BE2C (cell line): Measurements from ENCODE around the gene PGM5.

Source experiments
- DNase-seq: peaks from one replicate; pipeline ENCODE4 v3.0.0-alpha.2; 2020
- H3K27me3 ChIP-seq: fragments of 250-450 bp; sonication (Bioruptor Pico); 2 replicates; pipeline ENCODE4 v1.5.1; 2020; ENCODE audit warnings: mild to moderate bottlenecking
- H3K36me3 ChIP-seq: fragments of 250-450 bp; sonication (Bioruptor Pico); 2 replicates; pipeline ENCODE4 v1.5.1; 2020; ENCODE audit warnings: mild to moderate bottlenecking
- H3K4me1 ChIP-seq: fragments of 250-450 bp; sonication (Bioruptor Pico); 2 replicates; pipeline ENCODE4 v1.5.1; 2020
- H3K4me3 ChIP-seq: 2 replicates; pipeline ENCODE4 v1.5.1; 2011; ENCODE audit warnings: low read depth, low read length
- H3K9me3 ChIP-seq: fragments of 250-450 bp; sonication (Bioruptor Pico); 2 replicates; pipeline ENCODE4 v1.5.1; 2020
- CTCF ChIP-seq: IDR thresholded peaks from 2 replicates; pipeline ENCODE4 v1.5.1; 2012; ENCODE audit warnings: mild to moderate bottlenecking, low read depth, low read length

Gene PGM5

DNA sequence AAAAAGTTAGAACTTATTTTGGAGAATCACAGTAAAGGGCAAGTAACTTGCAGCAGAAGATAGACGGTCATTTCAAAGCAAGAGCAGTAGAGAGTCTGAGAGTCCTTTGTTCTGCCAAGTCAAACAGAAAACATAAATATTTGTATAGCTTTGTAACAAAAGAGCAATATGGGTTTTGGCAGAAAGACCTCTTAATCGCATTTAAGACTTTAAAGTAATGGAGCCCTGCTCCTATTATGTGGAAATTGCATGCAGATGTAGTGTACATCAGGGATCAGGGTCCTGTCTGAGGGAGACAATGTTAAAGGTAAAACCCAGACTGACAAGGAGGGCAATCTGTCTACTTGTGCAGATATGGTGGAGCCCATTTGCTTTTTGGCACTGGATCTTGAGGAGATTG, 87.2 kb downstream of the PGM5 start:
- Histone ChIP-seq H3K4me3 (no peak overlapping the region), H3K4me1 (no peaks in the 10 kb centered on the region)
- no peak for TF ChIP-seq CTCF

GRCh38 chr9:68446836-68447235, 90.4 kb downstream of the PGM5 start:
- Histone ChIP-seq H3K36me3 (no peaks in the 10 kb centered on the region), H3K9me3 (no peaks in the 10 kb centered on the region), H3K4me1 (no peaks in the 10 kb centered on the region), H3K27me3 (no peaks in the 10 kb centered on the region), H3K4me3 (no peak overlapping the region)
- DNase-seq: no peak
- TF ChIP-seq CTCF: no peak

More for the DNA sequence above, 87.2 kb downstream of the PGM5 start:
- no peak for DNase-seq
- no peaks in the 10 kb centered on the region for H3K9me3 ChIP-seq
- H3K27me3 ChIP-seq: no peaks in the 10 kb centered on the region
- H3K36me3 ChIP-seq: no peaks in the 10 kb centered on the region

- Histone ChIP-seq H3K27me3 (no peaks in the 10 kb centered on the region), H3K4me1 (no peaks in the 10 kb centered on the region), H3K9me3 (no peaks in the 10 kb centered on the region), H3K36me3 (no peaks in the 10 kb centered on the region), H3K4me3 (no peak overlapping the region)
- DNase-seq: no peak
- no peak for TF ChIP-seq CTCF
Measured at GRCh38 chr9:68447611-68448010, 91.2 kb downstream of the PGM5 start.

DNA sequence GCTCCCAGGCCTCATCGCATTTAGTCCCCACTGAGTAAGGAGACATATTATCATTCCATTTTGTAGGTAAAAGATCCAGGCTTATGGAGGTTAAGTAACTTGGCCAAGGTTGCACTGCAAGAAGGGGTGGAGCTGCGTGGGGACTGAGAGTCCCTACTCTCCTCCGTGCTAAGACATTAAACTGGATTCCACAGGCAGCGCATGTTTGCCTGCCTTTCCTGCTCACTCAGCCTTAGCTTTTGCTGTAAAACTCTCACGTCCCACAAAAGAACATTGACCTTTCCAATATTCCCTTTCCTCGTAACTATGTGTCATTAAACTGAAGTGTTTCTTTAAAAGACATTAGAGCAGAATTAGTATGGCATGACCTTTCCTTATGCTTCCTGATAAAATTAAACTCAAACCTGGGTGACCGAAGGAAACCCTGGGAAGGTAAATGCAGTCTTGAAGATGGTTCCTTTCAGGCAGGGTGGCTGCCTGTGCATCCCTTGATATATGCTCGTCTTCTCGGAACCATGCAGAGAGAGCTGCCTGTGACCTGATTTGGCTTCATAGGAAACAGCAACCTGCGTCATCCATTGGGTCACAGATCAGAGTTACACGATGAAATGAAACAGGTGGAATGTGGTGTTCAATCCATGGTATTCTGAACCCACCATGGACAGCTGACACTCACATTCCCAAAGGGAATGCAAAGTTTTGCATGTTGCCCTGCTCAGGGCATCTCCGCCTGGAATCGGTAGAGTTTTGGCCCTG, 98.3 kb downstream of the PGM5 start:
- no peaks in the 10 kb centered on the region for H3K4me1 ChIP-seq
- no peaks in the 10 kb centered on the region for H3K36me3 ChIP-seq
- no peak for DNase-seq
- H3K4me3 ChIP-seq: no peak overlapping the region
- H3K9me3 ChIP-seq: no peaks in the 10 kb centered on the region
- no peak for TF ChIP-seq CTCF
- H3K27me3 ChIP-seq: no peaks in the 10 kb centered on the region

GRCh38 chr9:68455451-68455850, 99.0 kb downstream of the PGM5 start:
- DNase-seq: no peak
- H3K4me1 ChIP-seq: no peaks in the 10 kb centered on the region
- no peak for TF ChIP-seq CTCF
- no peaks in the 10 kb centered on the region for H3K9me3 ChIP-seq
- no peak overlapping the region for H3K4me3 ChIP-seq
- H3K36me3 ChIP-seq: no peaks in the 10 kb centered on the region
- no peaks in the 10 kb centered on the region for H3K27me3 ChIP-seq

- Histone ChIP-seq H3K4me1 (no peaks in the 10 kb centered on the region), H3K27me3 (no peaks in the 10 kb centered on the region), H3K4me3 (no peak overlapping the region), H3K36me3 (no peaks in the 10 kb centered on the region), H3K9me3 (no peaks in the 10 kb centered on the region)
- TF ChIP-seq CTCF: no peak
- no peak for DNase-seq
Measured at GRCh38 chr9:68457803-68458202, 101.4 kb downstream of the PGM5 start.
